Brain microvascular endothelial cell (primary cell): ENCODE measurements around the gene PITPNM2.

Experiments
- DNase-seq: peaks from one replicate; pipeline ENCODE4 v3.0.0-alpha.2; 2020
- H3K27ac ChIP-seq: fragments of 250-450 bp; sonication (Bioruptor Pico); 2 replicates; pipeline ENCODE4 v1.5.1; 2020; ENCODE audit warnings: mild to moderate bottlenecking, moderate library complexity
- H3K27me3 ChIP-seq: fragments of 250-450 bp; sonication (Bioruptor Pico); replicated peaks from 2 replicates; pipeline ENCODE4 v1.5.1; 2020; ENCODE audit warnings: mild to moderate bottlenecking
- H3K36me3 ChIP-seq: fragments of 250-450 bp; sonication (Bioruptor Pico); replicated peaks from 2 replicates; pipeline ENCODE4 v1.5.1; 2020; ENCODE audit warnings: mild to moderate bottlenecking
- H3K4me3 ChIP-seq: 2 replicates; pipeline ENCODE4 v1.5.1; 2011; ENCODE audit warnings: low read depth, mild to moderate bottlenecking, control low read depth, low read length, moderate library complexity
- in situ Hi-C: cut with HindIII; loops from 2 replicates; pipeline ENCODE4 v1.10.0; 2017; ENCODE audit warnings: low sequenced_read_pairs, low pct_ligation_motif_present
- TF ChIP-seq, protein P1 (sequence below): IDR thresholded peaks from 2 replicates; pipeline ENCODE4 v1.5.1; 2011; ENCODE audit warnings: low read depth, mild to moderate bottlenecking, moderate library complexity, low read length, control low read depth, inconsistent platforms; ENCODE audit errors: missing control alignments

The PITPNM2 gene

DNA sequence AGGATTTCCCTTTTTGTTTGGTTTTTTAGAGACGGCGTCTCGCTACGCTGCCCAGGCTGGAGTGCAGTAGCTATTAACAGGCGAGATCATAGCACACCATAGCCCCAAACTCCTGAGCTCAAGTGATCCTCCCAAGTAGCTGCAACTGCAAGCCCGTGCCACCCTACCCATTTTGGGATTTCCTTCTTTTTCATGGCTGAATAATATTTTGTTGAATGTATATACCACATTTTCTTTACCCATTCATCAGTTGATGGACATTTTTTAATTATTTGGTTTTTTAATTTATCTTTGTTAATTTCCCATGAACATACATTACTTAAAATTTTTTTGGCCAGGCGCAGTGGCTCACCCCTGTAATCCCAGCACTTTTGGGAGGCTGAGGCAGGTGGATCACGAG, 15.2 kb downstream of the PITPNM2 start:
- in situ Hi-C loops: no loop called here
- no peak overlapping the region for H3K4me3 ChIP-seq
- H3K36me3 ChIP-seq: no peaks in the 10 kb centered on the region

GRCh38 chr12:123134826-123135225, 16.1 kb downstream of the PITPNM2 start:
- Histone ChIP-seq H3K27ac (no peak overlapping the region), H3K36me3 (no peaks in the 10 kb centered on the region), H3K27me3 (no peaks in the 10 kb centered on the region), H3K4me3 (no peak overlapping the region)
- in situ Hi-C loops: no loop called here
- TF ChIP-seq, protein P1, sequence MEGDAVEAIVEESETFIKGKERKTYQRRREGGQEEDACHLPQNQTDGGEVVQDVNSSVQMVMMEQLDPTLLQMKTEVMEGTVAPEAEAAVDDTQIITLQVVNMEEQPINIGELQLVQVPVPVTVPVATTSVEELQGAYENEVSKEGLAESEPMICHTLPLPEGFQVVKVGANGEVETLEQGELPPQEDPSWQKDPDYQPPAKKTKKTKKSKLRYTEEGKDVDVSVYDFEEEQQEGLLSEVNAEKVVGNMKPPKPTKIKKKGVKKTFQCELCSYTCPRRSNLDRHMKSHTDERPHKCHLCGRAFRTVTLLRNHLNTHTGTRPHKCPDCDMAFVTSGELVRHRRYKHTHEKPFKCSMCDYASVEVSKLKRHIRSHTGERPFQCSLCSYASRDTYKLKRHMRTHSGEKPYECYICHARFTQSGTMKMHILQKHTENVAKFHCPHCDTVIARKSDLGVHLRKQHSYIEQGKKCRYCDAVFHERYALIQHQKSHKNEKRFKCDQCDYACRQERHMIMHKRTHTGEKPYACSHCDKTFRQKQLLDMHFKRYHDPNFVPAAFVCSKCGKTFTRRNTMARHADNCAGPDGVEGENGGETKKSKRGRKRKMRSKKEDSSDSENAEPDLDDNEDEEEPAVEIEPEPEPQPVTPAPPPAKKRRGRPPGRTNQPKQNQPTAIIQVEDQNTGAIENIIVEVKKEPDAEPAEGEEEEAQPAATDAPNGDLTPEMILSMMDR: no peak
- no peak for DNase-seq

More for the DNA sequence above, 15.2 kb downstream of the PITPNM2 start:
- Histone ChIP-seq H3K27ac (no peak overlapping the region), H3K27me3 (no peaks in the 10 kb centered on the region)
- TF ChIP-seq, protein P1: no peak
- DNase-seq: no peak

- Histone ChIP-seq H3K4me3 (no peak overlapping the region), H3K27me3 (no peaks in the 10 kb centered on the region), H3K36me3 (no peaks in the 10 kb centered on the region), H3K27ac (no peak overlapping the region)
- in situ Hi-C loops: no loop called here
- TF ChIP-seq, protein P1: no peak
- no peak for DNase-seq
Measured at GRCh38 chr12:123134271-123134671, 16.6 kb downstream of the PITPNM2 start.

DNA sequence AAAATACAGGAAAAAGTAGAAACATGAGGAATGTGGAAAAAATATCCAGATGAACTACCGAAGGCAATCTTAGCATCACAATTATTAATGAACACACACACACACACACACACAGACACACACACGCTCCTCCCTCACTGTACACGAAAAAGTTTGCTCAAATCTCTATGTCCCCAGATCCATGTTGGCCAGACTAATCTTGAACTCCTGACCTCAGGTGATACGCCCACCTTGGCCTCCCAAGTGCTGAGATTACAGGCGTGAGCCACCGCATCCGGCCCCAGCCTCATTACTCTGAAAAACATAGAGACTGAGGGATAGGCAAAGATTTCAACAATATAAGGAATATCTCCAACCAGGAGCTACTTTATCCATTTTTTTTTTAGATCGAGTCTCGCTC, 17.2 kb downstream of the PITPNM2 start:
- DNase-seq: no peak
- Histone ChIP-seq H3K27me3 (no peaks in the 10 kb centered on the region), H3K4me3 (no peak overlapping the region), H3K36me3 (no peaks in the 10 kb centered on the region), H3K27ac (no peak overlapping the region)
- TF ChIP-seq, protein P1: no peak
- in situ Hi-C loops: no loop called here

DNA sequence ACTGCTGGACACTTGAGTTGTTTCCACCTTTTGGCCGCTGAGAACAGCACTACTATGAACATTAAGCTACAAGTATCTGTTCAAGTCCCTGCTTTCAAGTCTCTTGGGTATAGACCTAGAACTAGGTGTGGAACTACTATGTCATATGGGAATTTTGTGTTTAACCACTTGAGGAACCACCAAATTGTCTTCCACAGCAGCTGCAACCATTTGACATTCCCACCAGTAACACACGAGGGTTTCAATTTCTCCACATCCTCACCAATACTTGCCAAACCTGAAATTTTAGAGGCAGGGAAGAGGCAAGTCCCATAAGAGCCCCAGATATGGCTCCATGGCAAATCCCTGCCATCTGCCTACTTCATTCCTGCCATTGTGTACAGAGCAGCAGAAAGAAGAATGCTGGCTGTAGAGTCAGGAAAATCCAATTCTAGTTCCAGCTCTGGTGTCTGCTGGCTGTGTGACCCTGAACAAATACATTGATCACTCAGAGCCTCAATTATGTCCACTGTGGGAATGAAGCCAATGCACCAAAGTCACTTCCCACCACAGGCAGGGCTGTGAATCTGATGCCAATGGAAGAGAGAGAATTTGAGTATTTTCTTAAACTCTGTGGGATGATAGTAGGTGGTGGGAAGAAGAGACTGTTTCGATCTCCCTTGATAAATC, 17.8 kb downstream of the PITPNM2 start:
- Histone ChIP-seq H3K27me3 (no peaks in the 10 kb centered on the region), H3K36me3 (no peaks in the 10 kb centered on the region), H3K4me3 (no peak overlapping the region), H3K27ac (no peak overlapping the region)
- in situ Hi-C loops: no loop called here
- no peak for DNase-seq
- TF ChIP-seq, protein P1: no peak

DNA sequence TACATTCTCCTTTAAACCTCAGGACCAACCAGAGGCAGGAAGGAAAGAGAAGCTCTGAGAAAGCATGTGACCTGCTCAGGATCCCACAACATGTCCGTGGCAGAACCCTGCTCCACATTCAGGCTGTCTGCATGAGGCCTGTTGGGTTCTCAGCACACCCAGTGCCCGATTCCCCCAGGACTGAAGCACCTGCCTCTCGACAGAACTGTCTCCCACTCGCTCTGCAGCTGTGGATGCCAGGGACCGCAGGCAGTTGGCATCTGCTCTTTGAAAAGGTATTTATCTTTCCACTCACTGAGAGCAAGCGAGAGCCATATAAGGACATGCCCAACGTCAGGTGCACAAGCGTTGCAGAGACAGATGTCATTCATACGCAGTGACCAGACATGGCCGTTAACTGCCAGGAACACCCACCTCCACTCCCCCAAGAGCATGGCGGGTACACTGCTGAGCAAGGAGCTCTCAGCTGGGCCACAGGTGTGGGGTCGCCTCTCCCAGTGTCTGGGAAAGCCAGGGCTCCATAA, 18.9 kb downstream of the PITPNM2 start:
- in situ Hi-C loops: no loop called here

More for the DNA sequence above, 18.9 kb downstream of the PITPNM2 start:
- Histone ChIP-seq H3K4me3 (no peak overlapping the region), H3K27me3 (no peaks in the 10 kb centered on the region), H3K27ac (no peak overlapping the region), H3K36me3 (no peaks in the 10 kb centered on the region)
- TF ChIP-seq, protein P1: no peak
- DNase-seq: no peak
